NCI-H187 treated with DMSO at 0.1 percent for 48 hours (cell line): ENCODE measurements around the gene WT1.

Source experiments
- DNase-seq: peaks from one replicate; lab custom pipeline; 2025; lab: John Stamatoyannopoulos, UW

The WT1 gene

GRCh38 chr11:32438346-32438865 lies 3.1 kb upstream of the WT1 start:
- DNase-seq, result no peak

GRCh38 chr11:32437495-32438345 lies 2.4 kb upstream of the WT1 start:
- no peak for DNase-seq

- no peak for DNase-seq
These were observed 1.6 kb upstream of the WT1 start for GRCh38 chr11:32436751-32437494.

GRCh38 chr11:32435942-32436750 lies 807 bp upstream of the WT1 start:
- DNase-seq, result no peak

GRCh38 chr11:32435152-32435480 lies 223 bp downstream of the WT1 start:
- DNase-seq, result no peak

- no peak for DNase-seq
These were observed 785 bp downstream of the WT1 start for GRCh38 chr11:32434356-32435151.

GRCh38 chr11:32433914-32434355 lies 1.4 kb downstream of the WT1 start:
- no peak for DNase-seq

GRCh38 chr11:32433101-32433913 lies 2.0 kb downstream of the WT1 start:
- no peak for DNase-seq

- DNase-seq, result no peak
These were observed 2.8 kb downstream of the WT1 start for GRCh38 chr11:32432565-32432964.

GRCh38 chr11:32430568-32431381 lies 4.6 kb downstream of the WT1 start:
- DNase-seq, result no peak

- DNase-seq, result no peak
These were observed 5.9 kb downstream of the WT1 start for GRCh38 chr11:32429477-32429876.

- no peak for DNase-seq
These were observed 6.6 kb downstream of the WT1 start for GRCh38 chr11:32428665-32429303.

- no peak for DNase-seq
These were observed 7.2 kb downstream of the WT1 start for GRCh38 chr11:32427935-32428664.

GRCh38 chr11:32427616-32427934 lies 7.8 kb downstream of the WT1 start:
- DNase-seq, result no peak

- DNase-seq, result no peak
These were observed 8.3 kb downstream of the WT1 start for GRCh38 chr11:32426819-32427615.

- DNase-seq, result no peak
These were observed 9.1 kb downstream of the WT1 start for GRCh38 chr11:32426192-32426591.

- no peak for DNase-seq
These were observed 9.6 kb downstream of the WT1 start for GRCh38 chr11:32425761-32426160.

GRCh38 chr11:32422545-32422944 lies 12.8 kb downstream of the WT1 start:
- no peak for DNase-seq
